ENCODE measurements around the gene ZNF384.

ZNF384 gene

GRCh38 chr12:6653987-6654386 lies 35.2 kb downstream of the ZNF384 start:
- DNase-seq (ENCODE audit: low read depth) = no peak

GRCh38 chr12:6653342-6653741 lies 35.8 kb downstream of the ZNF384 start:
- DNase-seq (ENCODE audit: low read depth) = no peak

- DNase-seq (ENCODE audit: low read depth) = no peak
Measured at GRCh38 chr12:6652391-6652790, 36.8 kb downstream of the ZNF384 start.

DNA sequence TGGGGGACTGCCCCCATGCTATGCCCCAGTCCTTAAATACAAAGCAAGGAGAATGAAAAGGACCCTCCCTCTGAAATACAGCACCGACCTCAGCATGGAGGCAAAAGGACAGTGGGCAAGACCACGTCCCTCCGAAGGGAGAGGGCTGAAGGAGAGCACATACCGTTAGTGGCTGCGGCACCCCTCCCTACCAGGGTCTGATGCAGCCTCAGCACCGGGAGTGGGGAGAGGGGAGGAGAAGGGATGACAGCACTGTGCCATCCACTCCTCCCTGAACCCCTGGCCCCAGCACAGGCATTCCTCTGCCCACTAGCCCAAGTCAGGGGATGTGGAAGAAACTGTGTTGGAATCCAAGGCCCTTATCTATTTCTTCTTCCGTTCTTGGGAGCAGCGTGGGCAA lies 38.3 kb downstream of the ZNF384 start:
- DNase-seq (ENCODE audit: low read depth) = no peak

DNA sequence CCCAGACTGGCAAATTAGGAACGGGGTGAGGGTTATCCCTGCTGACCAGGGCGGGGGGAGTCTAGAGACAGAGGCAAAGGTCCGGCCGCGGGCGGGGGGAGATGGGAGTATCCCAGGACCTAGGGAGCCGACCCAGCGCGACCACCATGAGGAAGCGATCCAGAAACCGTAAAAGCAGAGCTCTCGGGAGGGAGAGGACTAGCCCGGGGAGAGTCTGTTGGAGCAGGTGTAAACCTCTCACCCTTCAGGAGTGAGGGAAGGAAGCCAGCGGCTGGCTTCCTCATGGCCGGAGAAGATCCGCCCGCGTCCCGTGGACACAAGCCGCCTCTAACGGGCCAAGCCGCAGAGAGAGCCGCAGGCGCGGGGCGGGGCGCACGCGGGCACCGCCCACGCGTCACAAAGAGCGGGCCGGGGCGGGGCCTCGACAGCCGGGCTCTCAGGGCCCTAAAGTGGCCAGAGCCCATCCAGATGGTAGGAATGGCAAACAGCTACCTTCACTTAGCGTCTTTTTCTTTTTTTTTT lies 42.0 kb downstream of the ZNF384 start, which contains the start of gene ACRBP:
Gene ACRBP (minus strand): TSS at position 350 of the 522 bp plus-strand sequence. CDS start 66 bp downstream, at position 284.
- no peak for DNase-seq (ENCODE audit: low read depth)

DNA sequence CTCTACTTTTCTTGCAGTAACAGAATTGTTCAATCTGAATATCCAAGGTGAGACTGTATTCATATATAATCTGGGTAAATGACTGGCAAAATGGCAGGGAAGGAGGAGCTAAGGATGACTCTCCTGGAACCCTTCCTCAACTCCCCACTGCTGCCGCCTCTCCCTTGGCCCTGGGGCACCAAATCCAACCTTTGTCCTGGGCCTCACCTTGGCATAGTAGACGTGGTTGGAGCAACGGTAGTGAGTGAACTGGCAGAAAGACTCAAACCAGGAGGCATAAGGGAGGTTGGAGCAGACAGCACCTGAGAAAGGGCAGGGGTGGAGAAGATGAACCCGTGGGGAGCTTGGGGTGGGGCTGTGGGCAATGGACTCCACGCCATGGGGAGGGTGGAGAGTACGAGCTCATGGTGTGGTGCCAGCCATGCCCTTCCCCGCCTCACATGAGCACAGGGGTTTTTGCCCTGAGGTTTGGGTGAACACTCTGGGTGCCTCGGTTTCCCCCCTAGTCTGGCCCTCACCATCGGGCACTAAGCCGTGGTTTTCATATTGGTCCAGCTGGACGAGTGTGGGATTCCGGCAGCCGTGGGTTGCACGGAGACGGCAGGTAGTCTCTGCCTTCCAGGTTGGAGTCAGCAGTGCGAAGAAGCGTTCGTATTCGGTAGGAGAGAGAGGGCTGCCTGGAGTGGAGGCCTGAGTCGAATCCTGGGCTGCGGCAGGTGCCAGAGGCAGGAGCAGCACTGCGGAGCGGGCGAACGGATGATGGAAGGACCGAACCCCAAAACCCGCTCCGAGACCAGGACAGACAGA lies 42.7 kb downstream of the ZNF384 start:
- DNase-seq (ENCODE audit: low read depth) = no peak

GRCh38 chr12:6644903-6645302 lies 44.3 kb downstream of the ZNF384 start:
- no peak for DNase-seq (ENCODE audit: low read depth)

DNA sequence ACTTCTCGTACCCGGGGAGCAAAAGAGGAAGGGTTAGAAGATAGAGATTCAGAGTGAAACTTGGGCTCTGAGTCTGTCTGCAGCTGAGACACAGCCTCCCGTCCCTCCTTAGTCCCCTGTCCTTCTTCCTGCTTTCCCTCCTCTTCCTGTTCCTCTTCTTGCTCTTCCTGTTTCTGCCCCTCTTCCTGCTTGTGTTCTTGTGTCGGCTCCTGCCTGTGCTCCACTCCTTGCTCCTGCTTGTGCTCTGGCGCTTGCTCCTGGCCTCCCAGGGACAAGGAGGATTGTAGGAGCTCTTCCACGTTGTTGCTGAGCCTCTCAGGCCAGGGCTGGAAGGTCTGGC lies 44.9 kb downstream of the ZNF384 start:
- no peak for DNase-seq (ENCODE audit: low read depth)

DNA sequence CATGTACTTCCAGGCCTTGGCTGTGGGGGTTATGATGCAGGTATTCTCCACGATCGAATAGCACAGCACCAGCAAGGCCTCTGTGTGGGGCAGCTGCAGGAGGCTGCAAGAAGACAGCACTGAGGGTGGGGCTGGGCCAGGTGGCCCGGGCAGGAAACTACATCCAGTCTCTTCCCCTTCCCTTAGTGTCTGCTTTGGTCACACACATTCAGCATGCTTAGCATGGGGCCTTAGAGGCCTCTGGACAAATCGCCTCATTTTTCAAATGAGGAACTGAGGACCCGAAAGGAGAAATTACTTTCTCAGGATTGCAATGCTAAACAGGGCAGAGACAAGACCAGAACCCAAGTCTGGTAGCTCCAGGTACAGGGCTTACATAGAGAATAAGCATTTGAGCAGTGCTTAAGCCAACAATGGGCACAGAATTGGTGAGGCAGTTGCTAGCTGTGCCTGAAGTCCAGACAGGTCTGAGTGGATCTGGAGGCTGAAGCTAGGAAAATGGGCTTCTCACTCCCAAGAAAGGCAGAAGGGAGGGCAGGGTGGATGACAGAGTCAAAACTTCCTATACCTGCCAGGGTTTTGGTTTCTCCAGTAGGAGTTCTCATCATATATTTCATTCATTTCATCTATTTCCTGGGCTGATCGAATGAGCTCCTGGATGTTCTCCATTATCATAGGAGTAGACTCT lies 45.5 kb downstream of the ZNF384 start:
- no peak for DNase-seq (ENCODE audit: low read depth)

DNA sequence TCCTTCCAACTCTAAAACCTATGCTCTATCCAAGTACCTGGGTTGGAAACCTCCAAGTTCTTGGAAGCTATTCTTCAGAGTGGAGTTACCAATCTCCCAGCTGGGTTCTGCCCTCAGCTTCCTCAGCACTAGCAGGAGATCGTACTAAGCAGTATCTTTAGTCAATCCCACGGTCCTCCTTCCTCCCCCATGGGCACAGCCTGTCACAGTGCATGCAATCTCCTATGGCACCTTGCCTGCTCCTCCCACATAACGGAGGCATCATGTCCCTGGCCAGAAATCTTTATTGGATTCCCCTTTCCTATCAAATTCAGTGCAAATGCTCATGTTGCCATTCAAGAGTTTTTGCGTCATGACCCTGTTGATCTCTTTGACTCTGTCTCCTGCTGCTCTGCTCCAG lies 48.0 kb downstream of the ZNF384 start:
- no peak for DNase-seq (ENCODE audit: low read depth)

DNA sequence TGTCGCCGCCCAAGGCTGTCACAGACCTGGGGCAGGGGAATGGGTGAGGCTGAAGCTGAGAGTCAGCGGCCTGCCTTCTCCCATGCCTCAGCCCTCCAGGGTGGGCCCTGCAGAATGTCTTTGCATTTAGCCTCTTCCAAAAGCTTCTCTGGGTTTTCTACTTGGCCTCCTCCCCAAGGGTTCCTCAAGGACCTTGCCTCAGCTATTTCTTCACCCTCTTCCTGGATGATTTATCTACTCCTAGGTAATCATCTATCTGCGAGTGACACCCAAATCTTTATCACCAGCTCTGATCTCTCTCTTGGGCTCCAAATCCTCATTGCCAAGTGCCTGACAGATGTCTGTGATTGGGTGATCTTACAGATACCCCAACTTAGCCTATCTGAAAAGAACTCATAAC lies 48.7 kb downstream of the ZNF384 start:
- no peak for DNase-seq (ENCODE audit: low read depth)

GRCh38 chr12:6639151-6639801 lies 49.9 kb downstream of the ZNF384 start:
- no peak for DNase-seq (ENCODE audit: low read depth)

DNA sequence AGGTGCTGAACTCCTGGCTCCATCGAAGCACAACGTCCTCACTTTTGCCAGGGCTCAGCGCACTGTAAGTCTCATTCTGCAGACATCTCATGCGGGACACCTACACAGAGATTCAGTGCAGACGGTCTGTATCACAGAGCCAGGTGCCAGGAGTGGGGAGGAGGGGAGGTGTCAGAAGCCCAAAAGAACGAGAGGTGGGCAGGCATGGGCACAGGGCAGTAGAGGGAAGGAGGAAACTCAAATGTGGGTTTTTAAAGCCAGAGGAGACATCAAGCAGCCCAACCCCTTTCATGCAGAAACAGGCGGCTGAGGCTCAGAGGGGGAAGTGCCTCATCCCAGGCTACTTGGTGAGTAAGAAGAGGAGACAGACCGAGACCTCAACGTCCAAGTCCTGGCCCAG lies 50.9 kb downstream of the ZNF384 start:
- no peak for DNase-seq (ENCODE audit: low read depth)

- DNase-seq (ENCODE audit: low read depth) = no peak
Measured at GRCh38 chr12:6635856-6636531, 53.2 kb downstream of the ZNF384 start, which contains the start of gene LPAR5. Gene LPAR5 (minus strand): TSS chr12:6635959. CDS start chr12:6621248, 14,711 bp downstream.

DNA sequence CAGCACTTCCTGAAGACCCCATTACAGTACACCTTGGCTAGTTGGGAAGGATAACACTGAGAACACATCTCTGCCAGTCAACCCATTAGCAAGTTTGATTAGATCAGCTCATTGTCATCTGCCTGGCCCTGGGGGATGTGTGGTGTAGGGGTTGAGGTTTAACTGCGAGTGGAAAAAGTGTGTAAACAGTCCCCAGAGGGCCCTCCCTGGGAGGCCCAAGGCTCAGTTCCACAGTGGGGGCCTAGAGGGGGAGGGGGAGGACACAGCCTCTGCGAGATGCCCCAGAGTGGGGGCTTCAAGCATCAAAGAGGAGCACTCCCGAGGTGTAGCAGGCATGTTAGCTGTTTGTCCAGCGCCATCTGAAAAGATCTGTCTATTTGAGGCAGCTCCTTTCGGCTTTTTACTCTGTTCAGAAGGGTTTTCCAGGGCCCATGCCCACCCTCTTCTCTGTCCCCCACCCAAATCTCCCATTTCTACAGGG lies 53.8 kb downstream of the ZNF384 start:
- peak; percentile 56 for DNase-seq (ENCODE audit: low read depth)

DNA sequence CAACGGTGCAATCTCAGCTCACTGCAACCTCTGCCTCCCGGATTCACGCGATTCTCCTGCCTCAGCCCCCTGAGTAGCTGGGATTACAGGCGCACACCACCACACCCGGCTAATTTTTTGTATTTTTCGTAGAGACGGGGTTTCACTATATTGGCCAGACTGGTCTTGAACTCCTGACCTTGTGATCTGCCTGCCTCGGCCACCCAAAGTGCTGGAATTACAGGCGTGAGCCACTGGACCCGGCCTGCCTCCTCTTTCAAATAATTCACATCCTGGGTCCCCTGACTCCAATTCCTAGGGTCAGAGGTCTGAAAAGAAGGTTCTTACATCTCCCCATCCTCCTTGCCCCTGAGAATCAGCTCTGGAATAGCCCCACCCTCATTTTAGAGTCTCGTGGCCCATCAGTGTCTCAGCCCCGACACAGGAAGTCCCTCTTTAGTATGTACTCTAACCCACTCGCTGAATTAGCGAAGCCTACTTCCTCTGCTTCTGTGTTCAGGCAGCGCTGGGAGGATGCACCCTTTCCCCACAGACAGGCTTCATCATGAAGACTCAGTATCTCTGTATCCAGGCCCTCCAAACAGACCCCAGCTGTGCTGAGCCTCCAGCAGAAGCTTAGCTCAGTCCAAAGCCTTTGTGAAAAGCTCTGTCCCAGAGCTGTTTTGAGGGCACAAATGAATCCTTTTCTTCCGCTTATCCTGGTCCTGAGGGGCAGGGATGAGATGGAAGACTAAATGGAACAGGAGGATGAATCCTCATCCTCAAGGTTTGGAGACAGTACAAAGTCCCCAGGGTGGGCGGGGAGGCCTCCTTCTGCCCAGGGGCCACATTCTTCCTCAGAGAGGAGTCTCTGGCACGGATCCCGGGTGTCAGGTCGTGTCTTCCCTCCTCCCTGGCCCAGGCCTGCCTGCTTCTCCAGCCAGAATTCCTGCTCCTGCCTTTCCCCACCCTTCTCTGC lies 56.9 kb downstream of the ZNF384 start:
- DNase-seq (ENCODE audit: low read depth) = no peak

DNA sequence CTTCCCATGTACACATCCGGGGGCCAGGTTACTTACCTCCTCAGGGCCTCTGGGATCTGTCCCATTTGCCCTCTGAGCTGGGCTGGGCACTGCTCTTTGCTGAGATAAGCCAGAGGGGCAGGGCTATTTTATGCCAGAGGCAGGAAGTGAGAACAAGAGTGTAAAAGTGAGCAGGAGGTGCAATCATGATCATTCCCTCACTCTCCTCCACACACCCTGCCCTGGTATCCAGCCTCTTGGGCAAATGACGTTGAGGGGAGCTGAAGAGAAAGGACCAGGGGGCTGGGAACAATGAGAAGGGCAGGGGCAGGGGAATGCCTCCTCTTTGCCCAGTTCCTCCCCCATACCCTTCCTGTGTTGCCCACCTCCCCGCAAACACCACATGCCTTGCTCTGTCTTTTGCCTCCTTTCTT lies 57.6 kb downstream of the ZNF384 start:
- no peak for DNase-seq (ENCODE audit: low read depth)

GRCh38 chr12:6630736-6631135 lies 58.4 kb downstream of the ZNF384 start:
- no peak for DNase-seq (ENCODE audit: low read depth)

- DNase-seq (ENCODE audit: low read depth) = no peak
Measured at GRCh38 chr12:6627616-6628015, 61.6 kb downstream of the ZNF384 start.

DNA sequence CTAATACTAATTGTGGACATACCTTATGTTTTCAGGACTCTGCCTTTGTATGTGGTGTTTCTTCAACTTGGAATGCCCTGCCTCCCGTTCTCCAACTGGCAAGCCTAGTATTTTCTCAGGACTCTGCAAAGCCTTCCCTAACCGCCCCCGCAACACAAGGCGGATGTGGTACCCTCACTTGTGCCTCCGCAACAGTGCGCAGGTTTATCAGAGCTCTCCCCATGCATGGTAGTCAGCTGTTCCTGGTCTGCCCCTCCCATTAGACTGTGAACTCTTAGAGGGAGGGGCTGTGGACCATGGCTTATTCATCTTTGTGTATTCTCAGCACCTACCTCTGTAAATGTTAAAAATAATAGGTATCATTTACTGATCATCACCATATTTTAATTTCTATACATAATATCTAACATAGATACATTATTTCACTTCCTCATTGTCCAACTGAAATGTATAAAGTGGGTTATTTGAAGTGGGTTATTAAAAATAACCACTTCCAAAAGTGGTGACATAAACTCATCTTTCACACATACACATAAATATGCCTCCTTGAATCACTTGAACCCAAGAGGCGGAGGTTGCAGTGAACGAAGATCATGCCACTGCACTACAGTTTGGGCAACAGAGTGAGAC lies 62.4 kb downstream of the ZNF384 start:
- DNase-seq (ENCODE audit: low read depth) = no peak

All from stimulated activated CD8-positive, alpha-beta memory T cell treated with anti-CD3 and anti-CD28 coated beads, Interleukin-4, amount 100 ng/mL, for 24 hours (primary cell).